KG1 (cell line): Measurements from ENCODE around the gene TMCO4.

Experiments
- DNase-seq: peaks from one replicate; lab custom pipeline; 2025; lab: John Stamatoyannopoulos, UW

Gene TMCO4

DNA sequence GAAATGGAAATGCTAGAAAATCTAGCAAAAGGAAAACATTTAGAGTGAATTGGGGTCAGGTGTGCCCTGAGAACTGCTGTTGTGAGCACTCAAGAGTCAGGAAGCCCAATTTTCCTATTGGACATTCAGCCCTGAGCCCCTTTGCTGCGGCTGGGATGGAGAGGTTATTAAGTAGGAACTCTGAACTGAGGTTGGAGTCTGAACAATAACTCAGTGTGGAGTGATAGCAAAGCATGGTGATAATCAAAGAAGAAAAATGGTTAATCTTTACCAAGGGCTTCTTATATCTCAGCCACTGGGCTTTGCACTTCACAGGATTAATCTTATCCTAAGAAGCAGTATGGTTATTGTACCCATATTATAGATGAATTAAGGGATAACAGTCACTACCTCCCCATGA is 52.0 kb downstream of the TMCO4 start:
- no peak for DNase-seq

DNA sequence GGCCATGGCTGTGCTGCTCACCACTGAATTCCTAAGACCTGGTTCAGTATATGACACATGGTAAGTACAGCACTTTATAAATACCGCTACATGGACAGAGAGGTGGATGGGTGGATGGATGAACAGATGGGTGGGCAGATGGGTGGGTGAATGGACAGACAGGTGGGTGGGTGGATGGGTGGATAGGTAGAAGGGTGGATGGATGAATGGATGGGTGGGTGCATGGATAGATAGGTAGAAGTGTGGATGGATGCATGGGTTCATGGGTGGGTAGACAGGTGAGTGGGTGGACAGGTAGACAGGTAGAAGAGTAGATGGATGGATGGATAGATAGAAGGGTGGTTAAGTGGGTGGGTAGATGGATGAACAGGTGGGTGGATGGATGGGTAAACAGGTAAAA is 54.8 kb downstream of the TMCO4 start:
- DNase-seq, result no peak

DNA sequence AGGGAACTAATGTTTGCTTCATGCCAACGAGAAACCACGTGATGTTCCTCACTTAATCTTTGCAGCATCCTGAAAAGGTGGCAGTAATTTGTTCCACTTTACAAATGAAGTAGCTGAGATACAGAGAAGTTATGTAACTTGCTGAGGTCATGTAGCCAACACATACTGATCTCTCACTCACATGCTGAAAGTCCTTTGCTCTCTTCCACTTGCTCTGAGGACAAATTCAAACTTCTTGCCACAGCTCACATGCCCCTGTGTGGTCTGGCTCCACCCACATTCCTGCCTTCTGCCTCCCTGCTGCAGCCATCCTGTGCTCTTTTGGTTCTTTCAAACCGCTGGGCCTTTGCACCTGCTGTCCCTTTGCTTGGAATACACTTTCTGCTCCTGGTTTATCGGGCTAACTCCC is 55.4 kb downstream of the TMCO4 start:
- no peak for DNase-seq

DNA sequence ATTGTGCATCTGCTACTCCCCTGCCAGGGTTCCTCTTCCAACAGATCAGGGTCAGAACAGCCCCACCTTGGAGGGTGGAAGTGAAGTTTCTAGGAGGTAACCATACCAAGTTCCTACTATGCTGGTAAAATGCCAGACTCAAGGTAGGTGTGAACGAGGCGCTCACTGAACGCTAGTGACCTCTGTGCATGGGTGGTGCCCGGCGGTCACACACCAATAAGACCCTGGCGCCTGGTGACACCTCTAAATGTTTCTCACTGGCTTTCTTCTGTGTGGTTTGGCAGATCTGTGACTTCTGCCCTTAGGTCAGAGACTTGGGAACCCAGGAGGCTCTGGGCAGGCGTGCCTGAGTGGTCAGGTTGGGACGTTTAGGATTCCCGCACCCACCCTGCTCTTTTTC is 55.9 kb downstream of the TMCO4 start:
- no peak for DNase-seq

DNA sequence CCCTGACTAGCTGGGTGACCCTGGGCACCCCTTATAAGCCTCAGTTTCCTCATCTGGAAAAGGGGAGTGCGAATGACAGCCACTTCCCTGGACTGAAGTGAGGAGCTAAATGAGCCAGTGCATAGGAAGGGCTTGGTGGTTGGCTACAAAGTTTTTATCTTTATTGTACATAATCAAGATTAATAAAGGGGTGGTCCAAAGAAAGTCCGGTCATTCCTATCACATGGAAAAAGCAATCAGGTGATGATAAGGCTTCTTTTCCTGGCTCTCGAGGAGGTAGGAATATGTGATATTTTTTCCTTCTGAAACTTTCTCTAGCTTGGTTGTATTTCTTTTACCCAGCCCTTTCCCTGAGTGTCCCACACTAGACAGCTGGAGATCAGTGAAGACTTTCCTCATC is 56.5 kb downstream of the TMCO4 start:
- DNase-seq, result no peak

DNA sequence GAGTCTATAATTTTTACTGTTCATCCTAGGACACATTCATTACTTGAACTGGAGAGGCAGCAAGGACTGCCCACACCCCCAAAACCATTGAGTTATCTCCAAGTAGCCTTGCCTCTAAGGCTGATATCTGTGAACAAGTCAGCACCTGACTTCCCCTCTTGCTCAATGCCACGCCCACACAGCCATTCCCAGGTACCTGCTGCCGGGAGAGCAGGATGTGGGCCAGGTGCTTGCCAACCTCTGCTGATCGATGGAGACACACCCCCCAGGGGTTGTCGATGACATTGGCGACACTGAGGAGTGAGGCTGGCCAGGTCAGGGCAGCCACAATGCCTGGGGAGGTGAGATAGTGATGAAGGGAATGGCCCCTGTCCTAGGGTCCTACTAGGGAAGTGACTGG is 60.1 kb downstream of the TMCO4 start:
- DNase-seq, result no peak

DNA sequence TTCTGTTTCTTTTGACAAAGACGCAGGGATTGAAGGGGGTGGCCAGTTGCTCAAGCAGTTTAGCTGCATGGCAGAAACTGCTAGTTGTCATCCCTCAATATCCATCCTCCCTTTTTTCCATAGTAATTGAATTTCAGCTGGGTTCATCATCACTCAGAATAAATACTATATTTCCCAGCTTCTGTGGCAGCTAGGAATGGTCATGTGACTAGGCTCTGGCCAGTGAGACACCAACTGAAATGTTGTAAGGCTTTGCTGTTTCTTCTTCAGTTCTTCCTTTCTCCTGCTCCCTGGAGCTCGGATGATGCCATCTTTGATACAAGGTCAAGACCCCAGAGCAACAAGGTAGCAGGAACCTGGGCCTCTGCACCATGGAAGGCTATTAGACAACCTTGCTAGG is 61.0 kb downstream of the TMCO4 start:
- DNase-seq, result no peak

DNA sequence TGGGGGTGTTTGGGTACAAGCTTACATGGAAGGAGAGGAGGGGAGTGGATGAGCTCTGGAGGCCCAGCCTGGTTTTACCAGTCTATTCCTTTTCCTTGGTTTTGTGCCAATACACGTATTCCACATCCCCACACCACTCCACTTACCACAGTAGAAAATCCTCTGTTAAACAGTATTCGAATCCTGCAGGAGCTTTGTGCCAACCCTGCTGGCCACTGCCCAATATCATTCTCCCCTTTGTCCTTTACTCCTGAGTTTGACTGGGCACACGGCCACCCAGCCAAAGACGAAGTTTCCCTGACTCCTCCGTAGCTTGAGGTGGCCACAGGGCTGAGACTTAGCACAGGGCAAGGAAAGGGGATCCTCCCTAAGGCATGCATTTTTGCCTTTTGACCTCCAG is 61.6 kb downstream of the TMCO4 start:
- DNase-seq, result no peak

DNA sequence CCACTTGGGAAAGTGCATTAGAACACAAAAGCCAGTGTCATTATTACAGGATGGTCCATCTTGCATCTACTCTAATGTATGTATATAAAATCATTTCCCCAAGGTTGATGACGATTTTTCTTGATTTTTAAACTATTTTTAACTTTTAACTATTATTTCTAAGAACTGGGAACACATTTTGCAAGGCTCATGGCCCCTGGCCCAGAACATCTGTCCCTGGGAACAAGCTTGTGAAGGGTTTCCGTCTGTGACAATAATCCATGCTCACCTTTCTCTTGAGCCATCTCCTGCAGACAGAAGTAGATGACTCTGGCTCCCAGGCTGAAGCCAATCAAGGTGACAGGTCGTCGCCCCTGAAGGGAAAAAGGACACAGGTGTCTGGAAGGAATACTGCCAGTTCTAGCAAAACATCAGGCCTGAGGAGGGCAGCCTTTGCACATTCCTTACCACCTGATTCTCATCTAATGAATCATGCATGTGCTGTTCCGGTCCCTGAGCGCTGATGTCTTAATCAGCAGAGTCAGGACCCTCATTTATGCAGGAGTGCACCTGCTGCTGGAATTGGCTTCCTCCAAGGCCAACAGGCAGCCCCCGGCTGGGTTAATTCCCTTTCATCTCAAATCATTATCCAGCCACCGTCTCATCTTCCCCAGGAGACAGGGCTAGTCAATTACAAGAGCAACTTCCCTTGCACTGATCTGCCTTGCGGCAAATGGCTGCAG is 62.5 kb downstream of the TMCO4 start:
- no peak for DNase-seq

DNA sequence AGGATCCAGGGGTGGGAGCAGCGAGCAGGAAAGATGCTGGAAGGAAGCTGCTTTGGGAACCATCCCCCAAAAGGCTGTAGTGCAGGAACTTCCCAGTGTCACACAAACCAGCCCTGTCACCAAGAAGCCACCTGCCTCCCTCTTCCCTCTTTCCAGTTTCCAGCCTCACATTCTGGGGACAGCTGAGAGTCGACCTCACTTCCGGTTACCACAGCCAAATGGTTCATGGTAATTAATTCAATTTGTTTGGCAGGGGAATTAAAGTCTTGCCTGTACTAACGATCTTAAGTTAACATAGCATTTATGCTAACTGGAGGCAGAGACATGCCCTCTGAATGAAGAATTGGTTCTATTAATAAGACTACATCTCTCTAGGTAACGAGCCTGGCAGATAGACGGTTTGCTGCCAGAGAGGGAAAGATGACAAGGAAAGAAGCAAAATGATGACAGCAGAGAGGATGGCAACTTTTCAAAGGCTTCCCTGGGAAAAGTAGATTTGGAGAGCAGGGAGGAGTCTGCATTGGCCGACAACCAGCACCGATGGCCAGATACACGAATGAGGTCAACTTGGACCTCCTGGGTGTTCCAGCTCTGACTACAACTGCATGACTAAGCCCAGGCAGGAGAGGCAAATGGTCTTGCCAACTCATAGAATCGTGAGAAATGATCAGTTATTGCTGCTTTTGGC is 64.1 kb downstream of the TMCO4 start:
- DNase-seq, result no peak

DNA sequence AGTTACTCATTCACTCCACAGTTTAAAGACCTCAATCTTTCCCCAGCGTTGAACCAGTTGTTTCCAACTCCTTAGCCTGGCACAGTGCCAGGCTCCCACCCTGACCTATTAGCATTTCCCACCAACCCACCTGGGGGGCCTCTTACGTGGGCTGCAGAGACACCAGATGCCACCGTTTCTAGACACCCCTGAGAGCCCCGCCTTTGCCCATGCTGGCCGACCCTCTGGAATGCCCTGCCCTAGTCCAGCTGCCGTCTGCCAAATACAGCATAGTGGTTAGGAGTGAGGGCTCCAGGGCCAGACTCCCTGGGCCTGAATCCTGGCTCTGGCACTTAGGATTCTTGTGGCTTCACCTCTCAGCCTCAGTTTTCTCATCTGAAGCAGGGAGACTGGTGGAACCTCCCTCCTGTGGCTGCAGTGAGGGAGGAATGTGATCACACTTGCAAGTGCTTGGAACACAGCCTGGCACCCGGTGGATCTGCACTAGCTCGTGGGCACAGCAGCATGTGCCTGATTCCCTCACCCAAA is 65.2 kb downstream of the TMCO4 start:
- DNase-seq, result no peak

DNA sequence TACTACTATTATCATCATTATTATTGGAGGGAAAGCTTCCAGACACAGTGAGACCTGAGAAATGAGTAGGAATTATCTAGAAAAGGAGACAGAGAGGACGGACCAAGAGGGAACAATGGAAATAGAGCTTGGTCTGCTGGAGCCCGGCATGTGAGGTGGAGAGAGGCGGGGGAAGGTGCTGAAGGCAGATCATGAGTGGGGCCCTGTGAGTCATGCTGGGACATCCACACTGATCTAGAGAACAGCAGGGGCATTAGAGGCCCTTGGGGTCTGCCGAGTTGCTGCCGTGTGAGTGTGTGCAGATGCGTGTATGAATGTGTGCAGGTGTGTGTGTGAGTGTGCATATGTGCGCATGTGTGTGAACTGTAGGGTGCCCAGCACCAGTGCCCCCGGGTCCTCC is 65.7 kb downstream of the TMCO4 start:
- DNase-seq, result no peak

DNA sequence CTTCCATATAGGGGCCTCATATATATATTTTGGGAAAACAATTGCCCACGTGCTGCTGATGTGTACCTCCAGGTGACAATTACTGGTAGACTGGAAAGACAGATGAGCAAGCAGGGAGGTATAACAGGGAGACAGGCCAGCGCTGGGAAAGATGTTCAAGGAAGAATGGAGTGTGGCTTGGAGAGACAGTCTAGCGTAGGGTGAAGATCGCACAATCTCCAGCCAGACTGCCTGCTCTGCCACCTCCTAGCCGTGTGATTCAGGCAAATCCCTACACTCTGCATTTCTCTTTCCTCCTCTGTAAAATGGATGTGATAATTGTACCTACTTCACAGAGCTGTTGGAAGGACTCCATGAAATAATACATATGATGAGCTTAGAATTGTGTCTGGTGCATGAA is 66.1 kb downstream of the TMCO4 start:
- DNase-seq, result no peak

DNA sequence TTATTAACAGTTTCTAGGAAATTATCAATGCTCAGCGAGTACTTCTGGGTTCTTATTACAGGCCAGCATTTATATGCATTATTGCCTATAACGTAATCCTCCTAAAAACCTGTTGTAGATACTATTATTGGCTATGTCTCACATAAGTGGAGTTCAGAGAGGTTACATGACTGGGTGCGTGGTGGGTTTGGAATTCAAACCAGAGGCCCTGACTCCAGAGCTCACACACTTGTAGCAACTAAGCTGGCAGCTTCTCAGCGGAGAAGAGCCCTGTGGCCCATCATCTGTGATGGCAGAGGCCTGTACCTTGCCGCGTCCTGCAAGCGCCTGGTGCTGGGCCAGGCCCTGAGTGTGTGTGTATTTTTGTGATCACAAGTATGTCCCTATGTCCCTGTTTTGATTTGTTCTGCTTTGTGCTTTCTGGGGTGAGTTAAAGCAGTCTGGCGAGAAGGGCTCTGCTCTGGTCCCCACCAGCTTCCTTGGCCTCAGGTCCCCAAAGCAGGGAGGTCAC is 68.3 kb downstream of the TMCO4 start:
- DNase-seq, result no peak

DNA sequence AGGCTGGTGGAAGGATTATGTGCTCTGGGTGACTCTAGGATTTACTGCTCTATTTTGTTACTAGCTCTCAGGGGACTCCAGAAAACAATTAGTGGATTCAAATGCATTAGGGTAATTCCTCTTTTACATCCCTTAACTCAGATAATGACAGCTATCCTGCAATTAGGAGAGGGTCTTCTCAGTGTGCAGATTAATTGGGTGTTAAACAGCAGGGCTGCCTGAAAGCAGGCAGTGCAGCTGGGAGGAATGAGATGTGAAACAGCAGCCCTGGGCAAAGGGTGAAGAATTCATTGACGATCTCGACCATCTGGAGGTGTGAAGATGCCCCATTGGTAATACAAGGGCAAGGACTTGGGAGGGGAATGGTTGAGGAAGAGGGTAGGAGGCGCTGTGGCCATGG is 68.9 kb downstream of the TMCO4 start:
- DNase-seq, result no peak

DNA sequence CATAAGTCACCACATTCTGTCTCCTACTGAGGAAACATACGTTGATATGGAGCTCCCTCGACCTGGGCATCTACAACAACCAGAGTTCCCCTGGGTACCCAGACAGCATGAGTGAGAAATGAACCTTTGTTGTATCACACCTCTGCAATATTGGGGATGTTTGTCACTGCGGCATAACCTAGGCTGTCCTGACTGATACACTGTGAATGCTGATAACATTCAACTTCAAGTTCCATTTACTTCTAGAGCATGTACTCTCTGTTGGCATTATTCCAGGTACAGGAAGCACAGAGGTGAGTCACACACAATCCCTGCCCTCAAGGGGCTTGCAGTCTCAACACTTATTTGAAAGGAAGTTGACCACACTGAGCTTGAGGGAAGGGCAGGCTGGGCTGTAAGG is 69.5 kb downstream of the TMCO4 start:
- no peak for DNase-seq

DNA sequence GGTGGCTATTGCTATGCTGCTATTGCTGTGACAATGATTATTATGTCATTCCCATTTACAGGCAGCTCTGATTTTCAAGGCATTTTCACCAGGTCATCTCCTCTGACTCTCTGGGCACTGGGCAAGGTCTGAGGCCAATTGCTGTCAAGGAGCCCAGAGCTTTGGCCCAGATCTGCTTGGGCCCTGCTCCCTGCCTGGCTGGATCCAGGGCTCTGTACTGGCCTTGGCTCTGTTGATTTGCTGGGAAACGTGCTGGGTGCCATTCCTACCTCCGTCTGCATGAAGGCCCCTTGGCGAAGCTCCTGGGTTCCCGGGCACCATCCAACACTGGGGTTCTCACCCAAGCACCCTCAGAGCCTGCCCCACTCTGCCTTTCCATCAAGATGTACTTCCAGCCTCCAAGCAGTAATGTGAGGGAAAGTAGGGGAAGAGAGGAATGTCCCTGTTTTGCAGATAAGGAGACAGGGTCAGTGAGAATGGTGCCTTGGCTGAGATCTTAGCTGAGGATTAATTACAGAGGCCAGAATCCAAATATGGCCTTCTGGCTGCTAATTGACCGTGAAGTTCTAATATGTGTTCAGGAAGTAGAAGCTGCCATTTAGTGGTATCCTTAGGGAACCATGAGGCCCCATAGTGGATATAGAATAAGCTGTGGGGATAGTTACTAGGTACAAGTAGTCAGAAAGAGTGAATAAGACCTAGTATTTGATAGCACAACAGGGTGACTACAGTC is 71.1 kb downstream of the TMCO4 start:
- no peak for DNase-seq

DNA sequence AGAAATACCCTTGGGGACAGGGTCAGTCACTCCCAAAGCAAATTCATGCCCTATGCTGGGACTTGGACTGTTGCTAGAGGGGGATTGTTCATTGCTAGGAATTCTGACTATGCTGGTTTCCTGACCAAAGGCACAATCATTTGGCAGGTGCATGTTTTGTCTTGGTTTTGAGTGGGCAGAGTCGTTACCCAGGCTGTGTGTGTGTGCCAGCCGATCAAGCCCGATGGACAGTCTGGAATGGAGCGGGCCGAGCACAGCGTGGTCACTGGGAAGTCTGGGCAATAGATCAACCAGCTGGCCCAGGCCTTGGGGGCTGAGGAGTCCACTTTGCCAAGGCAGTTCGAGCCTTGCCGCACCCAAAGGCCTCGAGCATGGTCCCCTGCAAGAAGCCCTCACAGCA is 74.1 kb downstream of the TMCO4 start:
- no peak for DNase-seq

DNA sequence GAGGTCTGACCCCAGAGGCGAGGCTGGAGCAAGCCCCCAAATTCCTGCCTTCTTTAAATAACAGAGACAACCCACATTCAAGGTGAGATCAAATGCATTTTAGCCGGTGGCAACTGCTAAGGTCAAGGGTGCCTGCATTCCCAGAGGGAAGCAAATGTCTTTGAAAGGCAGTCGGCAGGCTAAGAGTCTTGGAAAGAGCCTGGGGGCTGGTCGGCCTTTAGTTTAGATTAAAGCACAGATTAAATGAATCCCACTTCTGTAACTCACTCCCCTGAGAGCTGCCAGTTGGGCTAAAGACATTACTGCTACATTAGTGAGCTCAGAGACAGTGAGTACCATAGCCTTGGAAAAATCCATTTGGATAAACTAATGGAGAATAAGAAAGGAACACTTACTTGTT is 75.8 kb downstream of the TMCO4 start:
- no peak for DNase-seq

DNA sequence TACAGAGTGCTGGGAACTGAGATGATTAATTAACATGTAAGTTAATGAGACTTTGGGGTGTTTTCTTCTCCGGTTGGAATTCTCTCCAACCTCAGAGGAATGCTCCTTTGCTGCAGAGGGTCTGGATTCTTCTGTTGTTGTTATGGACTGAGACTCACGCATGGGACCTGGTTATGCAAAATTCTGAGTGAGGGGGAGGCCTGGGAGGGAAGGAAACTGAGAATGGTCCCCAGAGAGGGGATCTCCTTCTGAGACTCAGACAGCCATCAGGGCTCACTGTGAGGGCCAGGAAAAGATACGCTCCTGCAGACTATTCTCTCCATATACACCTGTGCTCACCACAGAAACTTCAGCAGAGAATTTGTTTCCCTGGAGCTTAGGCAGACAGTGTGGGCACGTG is 78.7 kb downstream of the TMCO4 start:
- no peak for DNase-seq

DNA sequence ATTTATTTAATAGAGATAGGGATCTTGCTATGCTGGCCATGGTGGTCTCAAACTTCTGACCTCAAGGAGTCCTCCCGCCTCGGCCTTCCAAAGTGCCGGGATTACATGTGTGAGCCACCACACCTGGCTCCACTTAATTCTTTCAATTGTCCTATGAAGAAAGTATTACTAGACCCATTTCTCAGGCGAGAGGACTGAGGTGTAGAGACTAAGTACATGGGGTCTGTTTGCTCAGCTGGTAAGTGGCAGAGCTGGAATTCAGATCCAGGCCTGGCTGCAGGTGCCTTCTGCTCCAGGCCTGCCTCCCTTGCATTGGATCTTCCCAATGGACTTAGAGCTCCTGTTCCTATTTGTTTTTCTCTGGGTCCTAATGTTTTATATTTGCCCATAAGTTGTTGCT is 79.5 kb downstream of the TMCO4 start:
- no peak for DNase-seq

DNA sequence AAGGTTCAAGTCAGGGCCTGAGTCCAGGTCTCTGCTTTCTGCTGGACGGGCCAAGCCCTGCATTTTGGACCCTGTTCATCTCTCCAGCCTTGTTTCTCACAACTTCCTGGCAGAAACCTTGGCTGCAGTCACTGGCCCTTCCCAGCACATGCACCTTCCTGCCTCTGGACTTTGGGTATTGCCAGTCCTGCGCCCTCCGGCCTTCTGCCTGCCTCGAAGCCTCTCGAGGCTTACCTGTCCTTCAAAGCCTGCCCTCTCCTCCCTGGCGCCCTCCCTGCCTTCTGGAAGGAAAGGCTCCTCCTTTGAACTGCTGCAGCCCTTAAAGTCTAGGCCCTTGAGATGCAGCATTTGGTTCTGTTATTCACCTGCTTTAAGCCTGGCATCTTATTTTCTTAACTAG is 82.2 kb downstream of the TMCO4 start:
- no peak for DNase-seq
